ENCODE data around the gene PLXNA4. TPM values are rescaled to one million over a fixed set of nuclear protein-coding genes. Genes with fewer than 3 reads are reported as not detected.

Gene PLXNA4
- total and polyA plus RNA-seq, 9 of the 15 experiments (the other 6 are each of a cell fraction or from before 2014, with no cell fraction given): under 0.01 to 0.09 TPM; not detected in 7

DNA sequence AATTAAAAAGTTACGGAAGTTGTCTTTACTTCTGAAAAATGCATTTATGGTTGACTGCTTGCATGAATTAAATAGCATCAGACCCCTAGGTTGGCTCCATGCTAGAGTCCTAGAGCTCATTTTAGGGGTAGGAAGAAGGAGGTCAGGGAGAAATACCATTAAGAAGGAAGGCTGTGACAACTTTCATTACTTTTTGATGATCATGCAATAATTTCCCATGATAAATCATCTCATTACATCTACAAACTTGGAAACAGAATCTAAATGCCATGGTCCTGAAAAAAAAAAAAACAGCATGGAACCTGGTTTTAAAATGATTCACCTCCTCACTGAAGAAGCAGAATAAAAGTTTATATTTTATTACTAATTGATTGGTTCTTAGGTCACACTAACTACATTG, 20.3 kb upstream of the PLXNA4 start (continued):
- TF ChIP-seq, protein P1, sequence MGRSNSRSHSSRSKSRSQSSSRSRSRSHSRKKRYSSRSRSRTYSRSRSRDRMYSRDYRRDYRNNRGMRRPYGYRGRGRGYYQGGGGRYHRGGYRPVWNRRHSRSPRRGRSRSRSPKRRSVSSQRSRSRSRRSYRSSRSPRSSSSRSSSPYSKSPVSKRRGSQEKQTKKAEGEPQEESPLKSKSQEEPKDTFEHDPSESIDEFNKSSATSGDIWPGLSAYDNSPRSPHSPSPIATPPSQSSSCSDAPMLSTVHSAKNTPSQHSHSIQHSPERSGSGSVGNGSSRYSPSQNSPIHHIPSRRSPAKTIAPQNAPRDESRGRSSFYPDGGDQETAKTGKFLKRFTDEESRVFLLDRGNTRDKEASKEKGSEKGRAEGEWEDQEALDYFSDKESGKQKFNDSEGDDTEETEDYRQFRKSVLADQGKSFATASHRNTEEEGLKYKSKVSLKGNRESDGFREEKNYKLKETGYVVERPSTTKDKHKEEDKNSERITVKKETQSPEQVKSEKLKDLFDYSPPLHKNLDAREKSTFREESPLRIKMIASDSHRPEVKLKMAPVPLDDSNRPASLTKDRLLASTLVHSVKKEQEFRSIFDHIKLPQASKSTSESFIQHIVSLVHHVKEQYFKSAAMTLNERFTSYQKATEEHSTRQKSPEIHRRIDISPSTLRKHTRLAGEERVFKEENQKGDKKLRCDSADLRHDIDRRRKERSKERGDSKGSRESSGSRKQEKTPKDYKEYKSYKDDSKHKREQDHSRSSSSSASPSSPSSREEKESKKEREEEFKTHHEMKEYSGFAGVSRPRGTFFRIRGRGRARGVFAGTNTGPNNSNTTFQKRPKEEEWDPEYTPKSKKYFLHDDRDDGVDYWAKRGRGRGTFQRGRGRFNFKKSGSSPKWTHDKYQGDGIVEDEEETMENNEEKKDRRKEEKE (IDR thresholded peaks at IDR 0.05; ENCODE audit: borderline replicate concordance in 1 of 2, control insufficient read depth in 1 of 2, low read depth in 2 of 2, low read length in 1 of 2): no peak
- TF ChIP-seq HCFC1 (IDR thresholded peaks at IDR 0.05; ENCODE audit: low read depth, low read length) (no peak), CAMTA2 (CRISPR knock-in tag; conservative IDR thresholded peaks at IDR 0.05) (no peak), THRAP3 (IDR thresholded peaks at IDR 0.05; ENCODE audit: borderline replicate concordance) (no peak), GATAD2A (IDR thresholded peaks at IDR 0.05) (no peak), MAFG (tag; conservative IDR thresholded peaks at IDR 0.05) (peak; percentile 62), ZNF431 (CRISPR knock-in tag; IDR thresholded peaks at IDR 0.05) (no peak), ZNF316 (IDR thresholded peaks at IDR 0.05) (peak; percentile 87), PURB (CRISPR knock-in tag; IDR thresholded peaks at IDR 0.05; ENCODE audit: low read depth) (no peak), ZFX (CRISPR knock-in tag; IDR thresholded peaks at IDR 0.05) (no peak), MAZ (CRISPR knock-in tag; conservative IDR thresholded peaks at IDR 0.05 in 1 of 2, IDR thresholded peaks at IDR 0.05 in 1 of 2) (no peak)
